ENCODE results near the gene VARS1. TPM values are rescaled to one million over a fixed set of nuclear protein-coding genes. Genes with fewer than 3 reads are reported as not detected.
"Not testable (repeated sequence)": the region's sequence is repeated elsewhere in the genome, so short reads cannot be mapped to it uniquely, and the experiment has no call there.

Gene VARS1
- total and polyA plus RNA-seq, 2 donors (not counting 1 experiment from before 2014, with no cell fraction given), result 16.0 to 53.5 TPM

GRCh38 chr6:31794294-31794865 lies 1.2 kb downstream of the VARS1 start:
- H3K9ac ChIP-seq (ENCODE audit: insufficient read depth, low read length), result peak overlapping the region; percentile 97
- H3K36me3 ChIP-seq (ENCODE audit: control insufficient read depth, insufficient read depth, low read length), result peaks cover 2% of the 10 kb centered on the region
- TF ChIP-seq CTCF (conservative IDR thresholded peaks at IDR 0.05 in 1 of 2, IDR thresholded peaks at IDR 0.05 in 1 of 2; ENCODE audit: low read depth in 1 of 2, low read length in 2 of 2) (no peak), EZH2 (IDR thresholded peaks at IDR 0.05; ENCODE audit: low read length, missing control alignments) (no peak)
- peaks cover 20% of the 10 kb centered on the region for H3K79me2 ChIP-seq (ENCODE audit: control insufficient read depth, insufficient read depth, low read length)
- H3K4me2 ChIP-seq (ENCODE audit: extremely low read depth, insufficient read depth, low read length), result peak overlapping the region; percentile 97
- H2AFZ ChIP-seq (ENCODE audit: low read length), result no peak overlapping the region
- H4K20me1 ChIP-seq (ENCODE audit: control insufficient read depth, extremely low read depth, insufficient read depth, low read length), result no peaks in the 10 kb centered on the region
- peak overlapping the region; percentile 93 to 97 (median 94) for H3K4me3 ChIP-seq (replicated peaks in 1 of 4; ENCODE audit: control extremely low read depth in 1 of 4, insufficient read depth in 1 of 4, low read depth in 3 of 4, low read length in 4 of 4)
- H3K9me3 ChIP-seq (ENCODE audit: control insufficient read depth, insufficient read depth, low read depth, low read length), result no peaks in the 10 kb centered on the region
- H3K27me3 ChIP-seq (ENCODE audit: control insufficient read depth, insufficient read depth, low read length), result no peaks in the 10 kb centered on the region
- H3K4me1 ChIP-seq (ENCODE audit: control insufficient read depth, extremely low read depth, insufficient read depth, low read length), result no peaks in the 10 kb centered on the region
- peak overlapping the region; percentile 95 for H3K27ac ChIP-seq (ENCODE audit: insufficient read depth, low read length)
- peak; percentile 44 to 49 for DNase-seq (ENCODE audit: low read depth in 2 of 2)

- H3K27ac ChIP-seq (ENCODE audit: insufficient read depth, low read length); H3K9ac ChIP-seq (ENCODE audit: insufficient read depth, low read length); DNase-seq (ENCODE audit: low read depth in 2 of 2); H4K20me1 ChIP-seq (ENCODE audit: control insufficient read depth, extremely low read depth, insufficient read depth, low read length); H3K27me3 ChIP-seq (ENCODE audit: control insufficient read depth, insufficient read depth, low read length); H3K9me3 ChIP-seq (ENCODE audit: control insufficient read depth, insufficient read depth, low read depth, low read length); H3K4me1 ChIP-seq (ENCODE audit: control insufficient read depth, extremely low read depth, insufficient read depth, low read length); H3K36me3 ChIP-seq (ENCODE audit: control insufficient read depth, insufficient read depth, low read length); H2AFZ ChIP-seq (ENCODE audit: low read length): not testable (repeated sequence)
- peak overlapping the region; percentile 97 for H3K4me2 ChIP-seq (ENCODE audit: extremely low read depth, insufficient read depth, low read length)
- peaks cover 20% of the 10 kb centered on the region for H3K79me2 ChIP-seq (ENCODE audit: control insufficient read depth, insufficient read depth, low read length)
- H3K4me3 ChIP-seq (replicated peaks in 1 of 4; ENCODE audit: control extremely low read depth in 1 of 4, insufficient read depth in 1 of 4, low read depth in 3 of 4, low read length in 4 of 4), result peak overlapping the region; percentile 93 to 97 (median 94)
Observed at GRCh38 chr6:31793927-31794245, 1.7 kb downstream of the VARS1 start.

- Histone ChIP-seq H3K9ac (ENCODE audit: insufficient read depth, low read length) (no peak overlapping the region), H4K20me1 (ENCODE audit: control insufficient read depth, extremely low read depth, insufficient read depth, low read length) (no peaks in the 10 kb centered on the region), H3K4me2 (ENCODE audit: extremely low read depth, insufficient read depth, low read length) (no peak overlapping the region), H3K4me1 (ENCODE audit: control insufficient read depth, extremely low read depth, insufficient read depth, low read length) (no peaks in the 10 kb centered on the region), H3K27me3 (ENCODE audit: control insufficient read depth, insufficient read depth, low read length) (no peaks in the 10 kb centered on the region), H3K79me2 (ENCODE audit: control insufficient read depth, insufficient read depth, low read length) (peaks cover 20% of the 10 kb centered on the region), H3K4me3 (replicated peaks in 1 of 4; ENCODE audit: control extremely low read depth in 1 of 4, insufficient read depth in 1 of 4, low read depth in 3 of 4, low read length in 4 of 4) (no peak overlapping the region), H3K9me3 (ENCODE audit: control insufficient read depth, insufficient read depth, low read depth, low read length) (no peaks in the 10 kb centered on the region), H2AFZ (ENCODE audit: low read length) (no peak overlapping the region), H3K36me3 (ENCODE audit: control insufficient read depth, insufficient read depth, low read length) (peaks cover 4% of the 10 kb centered on the region), H3K27ac (ENCODE audit: insufficient read depth, low read length) (no peak overlapping the region)
- no peak for TF ChIP-seq CTCF (conservative IDR thresholded peaks at IDR 0.05 in 1 of 2, IDR thresholded peaks at IDR 0.05 in 1 of 2; ENCODE audit: low read depth in 1 of 2, low read length in 2 of 2)
- TF ChIP-seq EZH2 (IDR thresholded peaks at IDR 0.05; ENCODE audit: low read length, missing control alignments), result no peak
- peak in 1 of 2 donors; percentile 70 for DNase-seq (ENCODE audit: low read depth in 2 of 2)
Observed at GRCh38 chr6:31792761-31793171, 2.8 kb downstream of the VARS1 start.
